Retinal pigment epithelial cell (primary cell): ENCODE data around the gene TBX15.

ENCODE experiments used
- DNase-seq: peaks from one replicate; pipeline ENCODE4 v3.0.0-alpha.2; 2010; ENCODE audit warnings: low read depth
- H3K4me3 ChIP-seq: 2 replicates; pipeline ENCODE4 v1.5.1; 2011; ENCODE audit warnings: mild to moderate bottlenecking, low read length, control low read depth, moderate library complexity
- TF ChIP-seq, protein P1 (sequence below): conservative IDR thresholded peaks from 2 replicates; pipeline ENCODE4 v1.5.1; 2011; ENCODE audit warnings: low read depth, low read length, control low read depth, inconsistent platforms

The TBX15 gene

GRCh38 chr1:118866330-118866729 lies 121.8 kb downstream of the TBX15 start:
- TF ChIP-seq, protein P1, sequence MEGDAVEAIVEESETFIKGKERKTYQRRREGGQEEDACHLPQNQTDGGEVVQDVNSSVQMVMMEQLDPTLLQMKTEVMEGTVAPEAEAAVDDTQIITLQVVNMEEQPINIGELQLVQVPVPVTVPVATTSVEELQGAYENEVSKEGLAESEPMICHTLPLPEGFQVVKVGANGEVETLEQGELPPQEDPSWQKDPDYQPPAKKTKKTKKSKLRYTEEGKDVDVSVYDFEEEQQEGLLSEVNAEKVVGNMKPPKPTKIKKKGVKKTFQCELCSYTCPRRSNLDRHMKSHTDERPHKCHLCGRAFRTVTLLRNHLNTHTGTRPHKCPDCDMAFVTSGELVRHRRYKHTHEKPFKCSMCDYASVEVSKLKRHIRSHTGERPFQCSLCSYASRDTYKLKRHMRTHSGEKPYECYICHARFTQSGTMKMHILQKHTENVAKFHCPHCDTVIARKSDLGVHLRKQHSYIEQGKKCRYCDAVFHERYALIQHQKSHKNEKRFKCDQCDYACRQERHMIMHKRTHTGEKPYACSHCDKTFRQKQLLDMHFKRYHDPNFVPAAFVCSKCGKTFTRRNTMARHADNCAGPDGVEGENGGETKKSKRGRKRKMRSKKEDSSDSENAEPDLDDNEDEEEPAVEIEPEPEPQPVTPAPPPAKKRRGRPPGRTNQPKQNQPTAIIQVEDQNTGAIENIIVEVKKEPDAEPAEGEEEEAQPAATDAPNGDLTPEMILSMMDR, result no peak
- no peak for DNase-seq
- no peak overlapping the region for H3K4me3 ChIP-seq

DNA sequence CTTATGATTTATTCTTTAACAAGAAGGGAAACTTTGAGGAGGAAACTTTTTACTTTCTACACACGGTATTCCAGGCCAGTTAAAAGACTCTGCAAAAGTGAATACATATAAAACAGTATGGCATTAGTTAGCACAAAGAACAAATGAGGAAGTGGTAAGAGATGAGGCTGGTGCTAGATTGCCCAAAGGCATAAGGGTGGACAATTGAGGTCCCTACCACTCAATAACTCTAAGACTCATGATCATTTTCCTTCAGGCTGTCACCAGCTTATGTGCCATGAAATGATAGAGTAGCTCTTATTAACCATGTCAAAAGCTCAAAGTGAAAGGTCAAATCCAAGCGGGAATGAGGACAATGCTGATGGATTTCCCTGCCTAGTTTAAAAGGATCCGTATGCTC lies 124.5 kb downstream of the TBX15 start:
- TF ChIP-seq, protein P1, result no peak
- no peak for DNase-seq
- no peak overlapping the region for H3K4me3 ChIP-seq

GRCh38 chr1:118862755-118863154 lies 125.4 kb downstream of the TBX15 start:
- no peak overlapping the region for H3K4me3 ChIP-seq
- DNase-seq, result no peak
- TF ChIP-seq, protein P1, result no peak

DNA sequence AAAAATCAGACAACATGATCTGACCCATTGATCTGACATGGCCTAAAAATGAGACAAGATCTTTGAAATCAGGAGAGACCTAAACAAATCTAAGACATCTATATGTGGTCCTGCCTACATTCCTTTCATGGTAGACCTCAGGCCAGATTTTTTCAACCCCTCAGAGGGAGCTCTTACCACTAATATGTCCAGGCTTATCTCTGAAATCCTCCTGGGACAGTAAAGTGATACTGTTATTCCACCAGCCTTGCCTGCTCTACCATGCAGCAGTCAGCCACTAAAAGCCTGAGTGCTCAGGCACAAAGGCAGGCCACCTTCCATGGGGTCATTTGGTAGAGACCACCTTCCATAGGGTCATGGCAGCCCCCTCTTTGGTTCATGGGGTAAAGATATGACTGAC lies 126.9 kb downstream of the TBX15 start:
- DNase-seq, result no peak
- no peak overlapping the region for H3K4me3 ChIP-seq
- TF ChIP-seq, protein P1, result no peak

DNA sequence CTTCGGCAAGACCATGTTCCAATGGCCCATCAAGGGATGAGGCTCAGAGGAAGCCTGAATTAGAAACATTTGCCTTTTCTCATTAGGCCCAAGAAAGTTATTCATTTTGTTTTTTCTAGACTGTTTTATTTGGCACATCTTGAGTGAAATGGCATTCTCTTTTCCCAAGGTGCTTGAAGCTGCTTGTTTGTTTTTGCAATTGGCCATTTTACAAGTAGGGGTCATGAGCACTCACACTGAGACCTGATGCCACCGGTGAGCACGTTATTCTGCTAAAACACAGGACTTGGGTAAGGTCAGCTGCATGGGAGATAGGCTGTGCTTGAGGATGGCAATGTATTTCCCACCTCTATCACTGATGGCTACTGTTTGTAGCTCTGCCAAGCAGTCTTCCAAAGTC lies 128.1 kb downstream of the TBX15 start:
- TF ChIP-seq, protein P1, result no peak
- no peak for DNase-seq
- no peak overlapping the region for H3K4me3 ChIP-seq

- H3K4me3 ChIP-seq, result no peak overlapping the region
- TF ChIP-seq, protein P1, result no peak
- no peak for DNase-seq
Measured at GRCh38 chr1:118846443-118846842, 141.7 kb downstream of the TBX15 start.

DNA sequence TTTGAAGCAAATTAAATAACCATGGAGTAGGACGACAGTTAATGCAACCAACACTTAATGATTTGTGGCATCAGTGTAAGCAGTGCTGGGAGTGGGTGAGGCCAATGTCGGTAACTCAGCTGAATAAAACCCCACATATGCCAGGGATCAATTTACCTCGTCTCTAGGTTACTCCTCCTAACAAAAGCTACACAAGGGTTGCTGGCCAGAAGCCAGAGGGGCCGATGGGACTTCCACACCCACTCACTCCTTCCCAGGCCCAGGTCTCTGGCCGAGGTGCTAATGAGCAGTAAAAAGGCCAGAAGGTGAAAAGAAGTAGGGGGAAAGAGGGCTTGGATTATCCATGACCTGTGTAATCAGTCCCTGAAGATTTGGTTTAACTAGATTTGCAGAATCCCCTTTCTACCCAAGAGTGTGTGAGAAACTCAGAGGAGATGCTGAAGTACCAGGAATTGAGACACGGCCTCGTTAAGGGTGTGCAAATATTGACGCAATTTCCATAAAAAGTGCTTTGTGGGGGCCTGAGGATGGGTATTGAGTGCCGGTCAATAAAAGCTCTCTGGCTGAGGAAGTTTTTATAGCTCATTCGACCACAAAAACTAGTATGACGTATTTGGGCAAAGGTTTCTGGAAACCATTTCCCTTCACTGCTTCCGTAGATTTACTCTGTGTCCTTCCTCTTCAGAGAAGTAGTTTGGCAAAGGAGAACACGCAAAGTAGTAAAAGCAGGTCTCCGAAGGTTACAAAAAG lies 145.5 kb downstream of the TBX15 start:
- TF ChIP-seq, protein P1, result no peak
- DNase-seq, result no peak
- H3K4me3 ChIP-seq, result no peak overlapping the region
